Activated T-cell treated with anti-CD3 and anti-CD28 coated beads for 48 hours (primary cell): ENCODE results near the gene IMPDH2.

Experiments
- DNase-seq: peaks from one replicate; pipeline ENCODE4 v3.0.0-alpha.2; 2020; ENCODE audit warnings: low read depth

IMPDH2 gene

GRCh38 chr3:49028673-49029562 is at the start of gene IMPDH2:
IMPDH2 (minus strand) TSS chr3:49029398; CDS start chr3:49029350, 48 bp downstream.
- DNase-seq, result peak; percentile 93

DNA sequence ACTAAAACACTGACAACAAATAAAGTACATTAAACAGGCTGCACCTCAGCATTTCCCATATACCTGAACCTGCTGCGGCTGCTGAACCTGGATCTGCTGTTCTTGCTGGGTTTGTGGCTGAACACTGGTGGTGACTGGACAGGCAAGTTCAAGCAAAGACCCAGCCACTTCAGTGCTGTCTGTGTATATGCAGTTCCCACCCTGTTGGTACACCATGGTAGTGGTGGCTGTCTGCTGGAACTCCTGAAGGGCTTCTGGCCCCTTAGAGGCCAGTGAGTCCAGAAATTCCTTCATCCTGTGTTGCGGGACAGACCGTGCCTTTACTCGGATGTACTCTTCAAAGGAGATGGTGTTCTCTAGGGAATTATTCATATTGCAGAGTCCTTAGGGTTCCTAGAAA is 47.4 kb upstream of the IMPDH2 start:
- DNase-seq, result no peak

- no peak for DNase-seq
Measured at GRCh38 chr3:49076116-49076515, 46.9 kb upstream of the IMPDH2 start.

GRCh38 chr3:49058011-49058410 is 28.8 kb upstream of the IMPDH2 start:
- DNase-seq, result no peak

- DNase-seq, result no peak
Measured at GRCh38 chr3:49057268-49057667, 28.1 kb upstream of the IMPDH2 start.

GRCh38 chr3:49054344-49054862 is 25.2 kb upstream of the IMPDH2 start:
- no peak for DNase-seq

GRCh38 chr3:49053543-49053942 is 24.3 kb upstream of the IMPDH2 start:
- no peak for DNase-seq

DNA sequence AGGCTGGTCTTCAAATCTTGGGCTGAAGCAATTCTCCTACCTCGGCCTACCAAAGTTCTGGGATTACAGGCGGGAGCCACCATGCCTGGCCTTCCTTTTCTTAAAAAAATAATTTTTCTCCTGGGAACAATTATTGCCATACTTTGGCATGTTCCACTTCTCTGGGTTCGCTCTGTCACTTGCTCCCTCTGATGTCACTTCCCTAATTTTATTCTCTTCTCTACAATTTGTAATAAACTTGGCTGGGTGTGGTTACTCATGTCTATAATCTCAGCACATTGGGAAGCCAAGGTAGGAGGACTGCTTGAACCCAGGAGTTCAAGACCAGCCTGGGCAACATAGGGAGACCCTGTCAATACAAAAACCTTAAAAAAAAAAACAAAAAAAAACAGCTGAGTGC is 6.1 kb upstream of the IMPDH2 start:
- DNase-seq, result no peak

DNA sequence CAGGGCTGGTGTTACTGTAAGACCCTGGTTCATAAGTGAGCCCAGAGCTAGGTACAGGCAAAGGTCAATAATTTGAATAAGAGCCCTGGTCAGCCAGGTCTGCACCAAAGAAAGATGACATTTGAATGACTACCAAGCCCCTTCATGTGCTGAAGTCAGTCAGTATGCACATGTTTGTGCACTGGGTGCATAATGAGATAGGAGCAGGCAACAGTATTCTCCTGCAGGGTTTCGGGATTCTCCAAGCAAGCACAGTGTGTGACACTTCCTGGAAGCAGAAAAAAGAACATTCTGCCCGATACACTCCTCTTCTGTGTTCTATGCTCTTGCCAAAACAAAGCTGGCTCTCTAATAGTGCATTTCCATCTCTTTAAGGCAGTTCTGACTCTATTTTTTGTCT is 5.5 kb upstream of the IMPDH2 start:
- DNase-seq, result no peak

GRCh38 chr3:49032646-49033304 is 3.6 kb upstream of the IMPDH2 start:
- no peak for DNase-seq

GRCh38 chr3:49030321-49030720 is 1.1 kb upstream of the IMPDH2 start:
- DNase-seq, result no peak

DNA sequence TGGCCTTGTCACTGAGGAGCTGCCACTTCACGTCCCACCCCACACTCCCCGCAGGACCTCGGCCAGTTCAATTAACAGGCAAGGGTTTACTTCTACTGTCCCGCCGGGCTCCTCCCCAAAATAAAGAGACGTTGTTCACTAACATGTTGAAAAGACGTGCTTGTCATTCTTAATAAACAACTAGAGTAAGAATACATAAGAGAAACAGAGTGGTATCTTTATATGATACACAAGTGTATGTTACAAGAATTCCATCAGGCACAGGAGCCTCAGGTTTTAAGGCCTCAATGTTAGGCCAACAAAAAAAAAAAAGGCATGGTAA is 326 bp upstream of the IMPDH2 start:
- DNase-seq, result no peak

DNA sequence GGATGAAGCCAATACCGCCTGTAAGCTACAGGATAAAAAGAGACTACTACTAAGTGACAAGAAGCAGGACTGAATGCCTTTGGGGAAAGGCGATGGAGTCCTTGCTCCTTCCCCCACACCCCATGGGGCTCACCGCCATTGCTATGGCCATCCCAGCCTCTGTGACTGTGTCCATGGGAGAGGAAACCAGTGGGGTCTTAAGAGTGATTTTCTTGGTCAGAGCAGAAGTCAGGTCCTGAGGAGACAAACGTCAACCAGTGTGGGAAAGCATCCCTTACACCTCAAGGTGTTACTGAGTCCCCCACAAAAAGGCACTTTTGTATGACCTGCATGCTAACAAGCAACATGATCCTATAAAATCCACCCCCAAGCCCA is 913 bp downstream of the IMPDH2 start:
- no peak for DNase-seq

GRCh38 chr3:49027634-49028033 is 1.6 kb downstream of the IMPDH2 start:
- no peak for DNase-seq

- no peak for DNase-seq
Measured at GRCh38 chr3:49026536-49026935, 2.7 kb downstream of the IMPDH2 start.

- DNase-seq, result no peak
Measured at GRCh38 chr3:49025793-49026520, 3.2 kb downstream of the IMPDH2 start.

- DNase-seq, result no peak
Measured at GRCh38 chr3:49025005-49025792, 4.0 kb downstream of the IMPDH2 start.

DNA sequence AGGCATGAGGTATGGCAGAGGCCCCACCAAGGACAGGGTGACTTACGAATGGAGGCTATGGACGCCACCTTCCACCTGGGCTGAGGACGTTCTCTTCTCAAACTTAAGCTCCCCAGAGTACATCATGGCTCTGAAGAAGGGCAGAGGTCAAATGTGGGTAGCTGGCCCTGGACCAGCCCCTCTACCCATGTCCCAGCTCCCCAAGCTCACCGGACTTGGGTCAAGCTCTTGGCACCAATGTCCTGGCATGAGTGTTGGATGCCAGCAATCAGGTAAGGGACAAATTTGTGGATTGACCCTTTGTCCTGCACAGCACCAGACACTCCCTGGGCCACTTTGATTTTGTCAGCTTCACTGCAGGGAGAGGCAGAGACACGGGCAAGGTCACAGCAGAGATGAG is 4.7 kb downstream of the IMPDH2 start:
- no peak for DNase-seq

DNA sequence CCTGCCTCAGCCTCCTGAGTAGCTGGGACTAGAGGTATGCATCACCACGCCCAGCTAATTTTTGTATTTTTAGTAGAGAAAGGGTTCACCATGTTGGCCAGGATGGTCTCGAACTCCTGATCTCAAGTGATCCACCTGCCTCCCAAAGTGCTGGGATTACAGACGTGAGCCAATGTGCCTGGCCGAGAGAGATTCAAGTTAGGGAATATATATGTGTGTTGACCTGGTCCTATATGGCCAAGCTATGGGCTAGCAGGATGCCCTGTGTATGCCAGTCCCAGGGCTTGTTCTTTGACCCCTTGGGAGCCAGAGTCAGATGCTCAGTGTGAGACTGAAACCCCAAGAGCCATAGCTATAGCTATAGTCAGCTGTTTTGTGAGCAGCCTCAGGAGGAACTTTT is 5.4 kb downstream of the IMPDH2 start:
- no peak for DNase-seq

- no peak for DNase-seq
Measured at GRCh38 chr3:49022688-49023171, 6.5 kb downstream of the IMPDH2 start.

DNA sequence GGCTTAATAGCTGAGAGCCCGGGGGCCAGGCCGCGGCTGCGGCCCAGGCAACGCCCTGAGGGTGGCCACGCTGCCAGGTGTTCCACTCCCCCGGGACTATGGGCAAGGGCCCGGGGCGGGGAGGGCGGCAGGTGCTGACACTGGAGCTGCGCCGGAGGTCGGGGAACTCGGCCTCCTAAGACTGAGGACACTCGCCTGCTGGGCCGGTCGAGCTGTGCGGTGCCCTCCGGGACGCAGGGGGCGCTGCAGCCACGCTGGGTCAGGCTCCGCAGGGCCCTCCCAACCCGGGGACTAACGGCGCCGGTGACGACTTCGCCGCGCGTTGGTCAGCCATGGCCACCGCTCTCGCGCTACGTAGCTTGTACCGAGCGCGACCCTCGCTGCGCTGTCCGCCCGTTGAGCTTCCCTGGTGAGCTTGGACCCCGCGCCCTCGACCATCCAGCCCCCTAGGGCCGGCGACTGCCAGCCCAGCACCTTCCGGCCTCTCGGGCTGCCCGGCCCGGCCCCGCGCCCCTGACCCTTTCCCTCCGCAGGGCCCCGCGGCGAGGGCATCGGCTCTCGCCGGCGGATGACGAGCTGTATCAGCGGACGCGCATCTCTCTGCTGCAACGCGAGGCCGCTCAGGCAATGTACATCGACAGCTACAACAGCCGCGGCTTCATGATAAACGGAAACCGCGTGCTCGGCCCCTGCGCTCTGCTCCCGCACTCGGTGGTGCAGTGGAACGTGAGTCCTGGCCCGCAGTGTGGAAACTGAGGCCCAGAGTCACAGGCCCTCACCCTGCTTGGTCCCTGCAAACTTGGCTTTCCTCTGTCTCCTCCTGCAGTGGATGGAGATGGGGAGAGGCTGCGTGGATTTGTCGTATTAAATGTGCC is 7.1 kb downstream of the IMPDH2 start, which contains the start of gene NDUFAF3:
TSS of gene NDUFAF3 (plus strand) at position 309 of the 875 bp plus-strand sequence. CDS start at position 333, 24 bp downstream.
- peak; percentile 94 for DNase-seq
